ENCODE results near the gene GPR179.
"Not testable (repeated sequence)": the region's sequence is repeated elsewhere in the genome, so short reads cannot be mapped to it uniquely, and the experiment has no call there.

Gene GPR179

DNA sequence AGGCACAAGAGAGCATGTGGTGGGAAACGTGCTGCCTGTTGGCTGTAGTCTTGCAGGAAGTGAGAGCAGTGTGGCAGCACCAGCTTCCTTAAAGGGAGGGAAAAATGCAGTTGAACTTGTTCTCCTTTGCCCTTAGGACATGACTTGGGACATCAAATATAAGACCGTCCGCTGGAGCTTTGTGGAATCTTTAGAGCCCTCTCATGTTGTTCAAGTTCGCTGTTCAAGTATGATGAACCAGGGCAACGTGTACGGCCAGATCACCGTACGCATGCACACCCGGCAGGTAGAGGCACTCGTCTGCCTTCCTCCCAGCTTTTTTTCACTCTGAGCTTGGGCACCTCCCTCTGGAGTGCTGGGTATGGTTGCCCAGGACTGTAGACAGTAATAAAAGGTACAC is 23.3 kb downstream of the GPR179 start:
- H3K4me1 ChIP-seq (ENCODE audit: insufficient read depth, low read length, poor library complexity, severe bottlenecking): peaks cover 8% of the 10 kb centered on the region
- H3K36me3 ChIP-seq (ENCODE audit: insufficient read depth, low read length): peaks cover 13% of the 10 kb centered on the region; the same call in 1 of the 2 replicates
- no peak overlapping the region for H2AFZ ChIP-seq (ENCODE audit: low read length)
- no peaks in the 10 kb centered on the region for H3K79me2 ChIP-seq (ENCODE audit: insufficient read depth, low read length)
- no peaks in the 10 kb centered on the region for H3F3A ChIP-seq (ENCODE audit: low read depth)
- H3K27me3 ChIP-seq (ENCODE audit: insufficient read depth, low read length, poor library complexity, severe bottlenecking): no peaks in the 10 kb centered on the region
- no peaks in the 10 kb centered on the region for H4K20me1 ChIP-seq (ENCODE audit: insufficient read depth, low read length, poor library complexity, severe bottlenecking)
- H3K9ac ChIP-seq (ENCODE audit: low read depth, low read length, poor library complexity, severe bottlenecking): no peak overlapping the region
- TF ChIP-seq, protein P1, sequence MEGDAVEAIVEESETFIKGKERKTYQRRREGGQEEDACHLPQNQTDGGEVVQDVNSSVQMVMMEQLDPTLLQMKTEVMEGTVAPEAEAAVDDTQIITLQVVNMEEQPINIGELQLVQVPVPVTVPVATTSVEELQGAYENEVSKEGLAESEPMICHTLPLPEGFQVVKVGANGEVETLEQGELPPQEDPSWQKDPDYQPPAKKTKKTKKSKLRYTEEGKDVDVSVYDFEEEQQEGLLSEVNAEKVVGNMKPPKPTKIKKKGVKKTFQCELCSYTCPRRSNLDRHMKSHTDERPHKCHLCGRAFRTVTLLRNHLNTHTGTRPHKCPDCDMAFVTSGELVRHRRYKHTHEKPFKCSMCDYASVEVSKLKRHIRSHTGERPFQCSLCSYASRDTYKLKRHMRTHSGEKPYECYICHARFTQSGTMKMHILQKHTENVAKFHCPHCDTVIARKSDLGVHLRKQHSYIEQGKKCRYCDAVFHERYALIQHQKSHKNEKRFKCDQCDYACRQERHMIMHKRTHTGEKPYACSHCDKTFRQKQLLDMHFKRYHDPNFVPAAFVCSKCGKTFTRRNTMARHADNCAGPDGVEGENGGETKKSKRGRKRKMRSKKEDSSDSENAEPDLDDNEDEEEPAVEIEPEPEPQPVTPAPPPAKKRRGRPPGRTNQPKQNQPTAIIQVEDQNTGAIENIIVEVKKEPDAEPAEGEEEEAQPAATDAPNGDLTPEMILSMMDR (conservative IDR thresholded peaks at IDR 0.05; ENCODE audit: low read length): no peak
- no peak for TF ChIP-seq EZH2phosphoT487 (IDR thresholded peaks at IDR 0.05; ENCODE audit: borderline replicate concordance)
- H3K9me2 ChIP-seq (replicated peaks; ENCODE audit: low read depth, low read length): no peaks in the 10 kb centered on the region
- no peak overlapping the region for H3K4me2 ChIP-seq (ENCODE audit: low read depth, low read length, poor library complexity, severe bottlenecking)
- H3K9me3 ChIP-seq (ENCODE audit: insufficient read depth, low read depth, low read length): no peaks in the 10 kb centered on the region
- no peak overlapping the region for H3K4me3 ChIP-seq (ENCODE audit: low read length, poor library complexity, severe bottlenecking)

DNA sequence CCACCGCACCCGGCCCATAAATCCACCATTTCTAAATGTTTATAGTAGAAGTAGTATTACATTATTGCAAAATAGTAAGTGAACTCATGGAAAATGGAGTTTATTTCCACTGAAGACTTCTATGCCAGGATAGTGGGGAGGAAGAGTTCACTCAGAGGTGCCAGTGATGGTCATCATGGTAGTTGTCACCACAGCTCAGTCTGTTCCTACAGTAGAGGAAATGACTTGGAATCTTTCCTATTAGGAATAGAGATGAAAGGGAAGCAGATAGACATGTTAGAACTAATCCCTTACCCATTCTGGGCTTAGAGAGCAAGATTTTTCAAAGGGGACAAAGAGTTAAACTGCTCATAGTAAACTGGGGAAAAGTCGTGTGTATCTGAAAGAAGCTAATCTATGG is 26.7 kb downstream of the GPR179 start:
- Histone ChIP-seq H3K27me3 (ENCODE audit: insufficient read depth, low read length, poor library complexity, severe bottlenecking) (no peaks in the 10 kb centered on the region), H3K9me2 (replicated peaks; ENCODE audit: low read depth, low read length) (no peaks in the 10 kb centered on the region), H3K4me3 (ENCODE audit: low read length, poor library complexity, severe bottlenecking) (no peak overlapping the region), H4K20me1 (ENCODE audit: insufficient read depth, low read length, poor library complexity, severe bottlenecking) (no peaks in the 10 kb centered on the region), H3K4me1 (ENCODE audit: insufficient read depth, low read length, poor library complexity, severe bottlenecking) (no peaks in the 10 kb centered on the region), H2AFZ (ENCODE audit: low read length) (no peak overlapping the region), H3K79me2 (ENCODE audit: insufficient read depth, low read length) (no peaks in the 10 kb centered on the region), H3K36me3 (ENCODE audit: insufficient read depth, low read length) (peaks cover 4% of the 10 kb centered on the region; the same call in 1 of the 2 replicates), H3F3A (ENCODE audit: low read depth) (no peaks in the 10 kb centered on the region), H3K9ac (ENCODE audit: low read depth, low read length, poor library complexity, severe bottlenecking) (no peak overlapping the region), H3K4me2 (ENCODE audit: low read depth, low read length, poor library complexity, severe bottlenecking) (no peak overlapping the region), H3K9me3 (ENCODE audit: insufficient read depth, low read depth, low read length) (no peaks in the 10 kb centered on the region)
- TF ChIP-seq EZH2phosphoT487 (IDR thresholded peaks at IDR 0.05; ENCODE audit: borderline replicate concordance): no peak
- TF ChIP-seq, protein P1 (conservative IDR thresholded peaks at IDR 0.05; ENCODE audit: low read length): no peak

DNA sequence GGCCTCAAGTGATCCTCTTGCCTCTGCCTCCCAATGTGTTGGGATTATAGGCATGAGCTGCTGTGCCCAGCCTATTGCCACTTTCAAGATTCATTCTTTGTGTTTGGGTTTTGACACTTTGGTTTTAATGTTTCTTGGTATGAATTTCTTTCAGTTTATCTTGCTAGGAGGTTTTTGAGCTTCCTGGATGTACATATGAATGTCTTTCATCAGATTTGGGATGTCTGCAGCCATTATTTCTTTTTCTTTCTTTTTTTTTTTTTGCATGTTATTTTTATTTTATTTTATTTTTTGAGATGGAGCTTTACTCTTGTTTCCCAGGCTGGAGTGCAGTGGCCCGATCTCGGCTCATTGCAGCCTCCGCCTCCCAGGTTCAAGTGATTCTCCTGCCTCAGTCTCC is 28.3 kb downstream of the GPR179 start:
- Histone ChIP-seq H3F3A (ENCODE audit: low read depth) (no peaks in the 10 kb centered on the region), H3K27me3 (ENCODE audit: insufficient read depth, low read length, poor library complexity, severe bottlenecking) (no peaks in the 10 kb centered on the region), H3K4me3 (ENCODE audit: low read length, poor library complexity, severe bottlenecking) (no peak overlapping the region), H3K9me3 (ENCODE audit: insufficient read depth, low read depth, low read length) (no peaks in the 10 kb centered on the region), H3K36me3 (ENCODE audit: insufficient read depth, low read length) (peaks cover under 1% of the 10 kb centered on the region; the same call in 1 of the 2 replicates), H3K4me2 (ENCODE audit: low read depth, low read length, poor library complexity, severe bottlenecking) (no peak overlapping the region), H2AFZ (ENCODE audit: low read length) (no peak overlapping the region), H3K9ac (ENCODE audit: low read depth, low read length, poor library complexity, severe bottlenecking) (no peak overlapping the region), H3K9me2 (replicated peaks; ENCODE audit: low read depth, low read length) (no peaks in the 10 kb centered on the region), H3K4me1 (ENCODE audit: insufficient read depth, low read length, poor library complexity, severe bottlenecking) (no peaks in the 10 kb centered on the region), H4K20me1 (ENCODE audit: insufficient read depth, low read length, poor library complexity, severe bottlenecking) (no peaks in the 10 kb centered on the region), H3K79me2 (ENCODE audit: insufficient read depth, low read length) (no peaks in the 10 kb centered on the region)
- TF ChIP-seq, protein P1 (conservative IDR thresholded peaks at IDR 0.05; ENCODE audit: low read length): no peak
- no peak for TF ChIP-seq EZH2phosphoT487 (IDR thresholded peaks at IDR 0.05; ENCODE audit: borderline replicate concordance)

DNA sequence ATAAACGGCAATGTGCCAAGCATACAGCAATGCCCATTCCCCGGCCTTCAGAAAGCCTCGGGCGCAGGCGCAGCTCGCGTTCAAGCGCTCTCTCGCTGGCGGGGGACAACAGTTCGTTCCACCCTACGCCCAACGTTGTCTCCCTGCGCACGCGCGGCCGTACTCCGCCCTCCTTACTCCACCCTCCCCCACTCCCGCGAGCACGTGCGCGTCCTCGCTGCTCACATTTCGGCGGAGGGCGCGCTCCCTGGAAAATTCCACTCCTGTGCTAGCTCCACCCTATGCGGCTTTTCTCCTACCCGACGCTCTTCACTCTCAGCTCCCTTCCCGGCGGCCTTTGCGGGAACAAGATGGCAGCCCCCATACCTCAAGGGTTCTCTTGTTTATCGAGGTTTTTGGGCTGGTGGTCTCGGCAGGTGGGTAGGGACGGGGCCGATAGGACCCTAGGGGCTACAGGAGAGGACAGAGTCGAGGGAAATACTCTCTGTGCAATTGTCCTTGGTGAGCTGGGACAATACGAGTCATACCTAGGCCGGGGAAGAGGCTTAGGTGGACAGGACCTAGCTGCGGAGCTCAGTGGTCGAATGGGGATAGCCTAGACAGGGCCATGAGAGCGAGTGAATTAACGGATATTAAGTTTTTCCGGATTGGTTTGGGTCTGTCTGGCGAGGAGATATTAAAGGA is 46.8 kb downstream of the GPR179 start, which contains the start of gene MRPL45:
TSS of gene MRPL45 (plus strand) at position 335 of the 684 bp plus-strand sequence. CDS start at position 351, 16 bp downstream.
- H4K20me1 ChIP-seq (ENCODE audit: insufficient read depth, low read length, poor library complexity, severe bottlenecking); H3K9me2 ChIP-seq (replicated peaks; ENCODE audit: low read depth, low read length); H3K79me2 ChIP-seq (ENCODE audit: insufficient read depth, low read length); H3F3A ChIP-seq (ENCODE audit: low read depth); H3K27me3 ChIP-seq (ENCODE audit: insufficient read depth, low read length, poor library complexity, severe bottlenecking); H3K4me1 ChIP-seq (ENCODE audit: insufficient read depth, low read length, poor library complexity, severe bottlenecking); H3K9me3 ChIP-seq (ENCODE audit: insufficient read depth, low read depth, low read length); H3K36me3 ChIP-seq (ENCODE audit: insufficient read depth, low read length): not testable (repeated sequence)
- peak within 1 kb of the TSS; percentile 79 for H3K9ac ChIP-seq (ENCODE audit: low read depth, low read length, poor library complexity, severe bottlenecking)
- peak within 1 kb of the TSS; percentile 93 for H2AFZ ChIP-seq (ENCODE audit: low read length)
- H3K4me2 ChIP-seq (ENCODE audit: low read depth, low read length, poor library complexity, severe bottlenecking): peak within 1 kb of the TSS; percentile 71
- peak within 1 kb of the TSS; percentile 85 for H3K4me3 ChIP-seq (ENCODE audit: low read length, poor library complexity, severe bottlenecking)

DNA sequence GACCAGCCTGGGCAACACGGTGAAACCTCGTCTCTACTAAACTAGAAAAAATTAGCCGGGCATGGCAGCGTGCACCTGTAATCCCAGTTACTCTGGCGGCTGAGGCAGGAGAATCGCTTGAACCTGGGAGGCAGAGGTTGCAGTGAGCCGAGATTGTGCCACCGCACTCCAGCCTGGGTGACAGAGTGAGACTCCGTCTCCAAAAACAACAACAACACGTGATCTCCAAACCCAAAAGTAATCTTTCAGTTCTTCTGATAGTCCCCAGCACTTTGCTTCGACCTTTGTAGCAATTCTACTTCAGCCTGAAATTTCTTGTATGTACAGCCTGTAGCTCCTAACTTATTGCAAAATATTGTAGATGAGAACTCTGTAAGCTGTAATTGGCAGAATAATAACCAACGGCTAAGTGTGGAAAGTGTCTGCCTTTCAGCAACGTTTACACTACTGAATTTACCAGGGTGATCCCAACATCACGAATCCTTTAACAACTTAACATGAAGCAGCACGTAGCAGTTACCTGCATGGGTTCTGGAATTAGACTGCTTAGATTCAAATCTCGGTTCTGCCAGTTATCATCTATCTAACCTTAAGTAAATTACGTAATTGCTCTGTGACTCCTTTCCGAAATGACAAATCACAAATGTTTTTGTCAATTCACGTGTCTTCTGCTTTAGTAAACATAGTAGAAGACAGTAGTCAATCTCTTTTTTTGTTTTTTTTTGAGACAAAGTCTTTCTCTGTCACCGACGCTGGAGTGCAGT is 48.0 kb downstream of the GPR179 start:
- H3K9ac ChIP-seq (ENCODE audit: low read depth, low read length, poor library complexity, severe bottlenecking); H3K4me3 ChIP-seq (ENCODE audit: low read length, poor library complexity, severe bottlenecking); H3K27me3 ChIP-seq (ENCODE audit: insufficient read depth, low read length, poor library complexity, severe bottlenecking): not testable (repeated sequence)

More for the DNA sequence above, 48.0 kb downstream of the GPR179 start:
- not testable (repeated sequence) for H3K79me2 ChIP-seq (ENCODE audit: insufficient read depth, low read length); H3K4me1 ChIP-seq (ENCODE audit: insufficient read depth, low read length, poor library complexity, severe bottlenecking); H3K9me3 ChIP-seq (ENCODE audit: insufficient read depth, low read depth, low read length); H2AFZ ChIP-seq (ENCODE audit: low read length); H3K9me2 ChIP-seq (replicated peaks; ENCODE audit: low read depth, low read length); H3F3A ChIP-seq (ENCODE audit: low read depth); H3K36me3 ChIP-seq (ENCODE audit: insufficient read depth, low read length); H4K20me1 ChIP-seq (ENCODE audit: insufficient read depth, low read length, poor library complexity, severe bottlenecking)
- peak overlapping the region; percentile 40 for H3K4me2 ChIP-seq (ENCODE audit: low read depth, low read length, poor library complexity, severe bottlenecking)
